GM12878 (cell line): ENCODE measurements around the gene UBE2I.

ENCODE experiments used
- CTCF ChIP-seq, 3 experiments: IDR thresholded peaks in 2 of 3; conservative IDR thresholded peaks in 1 of 3; 2 replicates each; pipeline ENCODE4 v1.5.1; 2011; ENCODE audit warnings: low read depth in 3 of 3, low read length in 3 of 3, mild to moderate bottlenecking in 3 of 3, control low read depth in 2 of 3, moderate library complexity in 2 of 3, inconsistent platforms in 1 of 3, mixed read lengths in 1 of 3; ENCODE audit not compliant: control insufficient read depth in 2 of 3, insufficient read depth in 1 of 3; ENCODE audit errors: extremely low read depth in 1 of 3
- SRF ChIP-seq, 2 experiments: IDR thresholded peaks; 2 replicates each; pipeline ENCODE4 v1.6.1; 2011; ENCODE audit warnings: low read depth in 2 of 2, low read length in 2 of 2, mild to moderate bottlenecking in 1 of 2, moderate library complexity in 1 of 2

DNA sequence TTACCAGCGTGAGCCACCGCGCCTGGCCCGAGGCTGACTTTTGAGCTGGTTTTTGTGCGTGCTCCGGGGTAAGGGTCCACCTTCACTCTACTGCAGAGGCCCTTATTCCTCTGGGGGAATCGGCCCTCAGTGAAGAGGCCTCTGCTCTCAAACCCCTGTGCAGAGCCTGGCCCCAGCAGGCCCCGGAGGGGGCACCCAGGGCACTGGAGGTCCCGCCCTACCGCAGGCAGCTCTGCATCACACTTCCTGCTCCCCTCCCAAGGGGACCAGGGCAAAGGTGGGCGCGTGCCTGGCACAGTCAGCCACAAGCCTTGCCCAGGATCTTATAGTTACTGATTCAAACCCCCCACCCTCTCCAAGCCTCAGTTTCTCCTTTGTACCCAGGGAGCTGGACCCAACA, 3.6 kb upstream of the UBE2I start:
- TF ChIP-seq CTCF (IDR thresholded peaks at IDR 0.05 in 2 of 3, conservative IDR thresholded peaks at IDR 0.05 in 1 of 3; ENCODE audit: control insufficient read depth in 2 of 3, extremely low read depth in 1 of 3, insufficient read depth in 1 of 3, low read depth in 3 of 3, low read length in 3 of 3), result no peak
- no peak for TF ChIP-seq SRF (IDR thresholded peaks at IDR 0.05; ENCODE audit: low read depth in 2 of 2, low read length in 2 of 2)
